ENCODE measurements around the gene SLC12A9.
"Not testable (repeated sequence)": the region's sequence is repeated elsewhere in the genome, so short reads cannot be mapped to it uniquely, and the experiment has no call there.

The SLC12A9 gene

DNA sequence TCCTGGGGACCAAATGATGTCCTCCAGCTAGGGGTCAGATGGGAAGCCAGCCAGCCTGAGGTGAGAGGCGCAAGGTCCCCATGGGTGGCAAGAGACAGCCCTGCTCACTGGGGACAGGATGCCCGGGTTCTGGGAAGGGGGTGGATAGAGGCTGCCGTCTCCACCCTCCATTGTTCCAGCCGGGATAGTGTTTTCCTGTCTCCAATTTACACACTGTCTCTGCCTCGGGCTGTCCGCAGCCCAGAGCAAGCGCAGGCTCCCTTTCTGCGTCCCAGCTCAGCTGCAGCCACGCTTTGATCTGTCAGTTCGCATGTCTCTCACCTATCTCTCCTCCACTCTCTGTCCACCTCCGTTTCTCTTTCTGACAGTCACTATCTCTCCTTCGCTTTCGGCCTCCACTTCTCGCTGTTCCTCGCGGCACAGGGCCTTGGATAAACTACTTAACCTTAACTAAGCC, 27.3 kb upstream of the SLC12A9 start:
- in situ Hi-C loops (cut with MboI; ENCODE audit: low sequenced_read_pairs): no loop called here

- in situ Hi-C loops (cut with MboI; ENCODE audit: low sequenced_read_pairs): no loop called here
Measured at GRCh38 chr7:100825751-100826513, 26.6 kb upstream of the SLC12A9 start.

DNA sequence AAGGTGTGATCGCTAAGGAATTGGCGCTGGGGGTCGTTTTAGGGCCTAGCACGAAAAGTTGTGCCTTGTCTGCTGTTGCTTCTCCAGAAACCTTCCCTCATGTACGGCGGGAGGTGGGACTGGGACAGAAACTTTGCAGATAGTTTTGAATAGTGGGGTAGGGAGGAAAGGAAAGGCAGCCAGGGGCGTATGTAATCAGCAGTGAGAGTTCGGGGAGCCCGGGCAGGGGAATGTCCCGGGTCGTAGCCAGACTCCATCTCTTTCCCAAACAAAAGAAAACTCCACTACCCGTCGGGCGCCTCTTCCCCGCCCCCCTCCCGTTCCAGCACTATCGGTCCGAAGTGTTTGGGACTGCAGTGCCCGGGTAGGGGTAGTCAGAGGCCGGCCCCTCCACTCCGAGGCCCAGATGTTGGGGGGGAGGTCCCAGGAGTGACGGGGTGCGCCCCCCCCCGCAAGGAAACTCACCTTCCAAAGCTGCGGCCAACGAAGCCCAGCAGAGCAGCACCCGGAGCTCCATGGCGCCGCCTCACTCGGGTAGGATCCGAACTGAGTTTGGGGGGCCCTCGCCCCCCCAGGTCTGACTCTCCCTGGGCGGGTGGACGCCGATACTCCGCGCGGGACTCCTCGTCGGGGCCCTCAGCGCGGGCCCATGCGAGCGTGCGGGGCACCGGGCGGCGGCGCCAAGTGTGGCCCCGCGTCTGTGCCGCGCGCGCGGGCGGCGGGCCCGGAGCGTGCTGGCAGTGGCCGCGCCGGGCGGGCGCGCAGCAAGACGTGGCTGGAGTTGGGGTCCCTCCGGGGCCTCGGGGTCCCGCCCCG, 25.8 kb upstream of the SLC12A9 start:
- in situ Hi-C loops (cut with MboI; ENCODE audit: low sequenced_read_pairs): no loop called here

GRCh38 chr7:100827330-100828226, 24.9 kb upstream of the SLC12A9 start, which contains the start of gene EPHB4:
TSS of gene EPHB4 (minus strand) at chr7:100827523. CDS start at chr7:100827030, 493 bp downstream.
- in situ Hi-C loops (cut with MboI; ENCODE audit: low sequenced_read_pairs): no loop called here

GRCh38 chr7:100829150-100829716, 23.3 kb upstream of the SLC12A9 start:
- in situ Hi-C loops (cut with MboI; ENCODE audit: low sequenced_read_pairs): no loop called here

GRCh38 chr7:100830396-100830795, 22.1 kb upstream of the SLC12A9 start:
- in situ Hi-C loops (cut with MboI; ENCODE audit: low sequenced_read_pairs): no loop called here

GRCh38 chr7:100832281-100832633, 20.3 kb upstream of the SLC12A9 start:
- in situ Hi-C loops (cut with MboI; ENCODE audit: low sequenced_read_pairs): no loop called here

DNA sequence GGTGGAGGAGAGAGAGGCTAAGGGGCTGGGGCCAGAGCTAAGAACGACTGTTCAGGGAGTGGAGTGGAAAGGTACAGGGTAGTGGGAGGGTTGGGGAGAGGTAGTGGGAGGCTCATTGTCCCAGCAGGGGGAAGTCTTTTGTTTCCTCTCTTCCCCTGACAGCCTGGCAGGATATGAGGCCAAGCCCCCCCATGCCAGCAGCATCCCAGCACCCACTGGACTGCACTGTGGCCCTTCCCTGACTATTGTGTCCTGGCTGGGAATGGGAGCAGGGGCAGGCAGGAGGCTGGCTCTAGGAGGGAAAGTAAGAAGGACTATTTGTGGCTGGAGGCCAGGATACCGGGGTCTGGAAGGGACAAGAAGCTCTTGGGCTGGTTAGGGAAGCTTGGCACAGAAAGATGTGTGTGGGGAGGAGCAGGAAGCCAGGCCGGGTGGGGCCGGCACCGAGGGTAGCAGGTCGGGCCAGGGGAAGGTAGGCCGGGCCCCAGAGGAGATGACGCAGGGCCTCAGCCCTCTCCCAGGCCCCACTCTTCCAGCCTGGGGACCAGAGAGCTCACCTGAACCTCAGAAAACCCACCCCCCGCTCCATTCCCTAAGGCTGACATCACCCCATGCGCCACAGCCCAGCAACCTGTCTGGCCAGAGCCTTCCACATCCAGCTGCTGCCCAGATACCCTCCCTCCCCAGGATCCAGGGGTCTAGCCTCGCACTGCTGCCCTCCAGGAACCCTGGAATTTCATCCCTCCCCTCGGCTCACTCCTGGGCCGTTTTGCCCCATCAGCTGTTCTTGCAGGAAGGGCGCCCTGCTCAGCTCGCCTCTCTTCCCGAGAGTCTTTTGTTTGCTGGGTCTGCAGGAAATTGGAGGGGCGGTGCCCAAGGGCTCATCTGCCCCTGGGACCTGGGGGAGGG, 16.4 kb upstream of the SLC12A9 start:
- in situ Hi-C loops (cut with MboI; ENCODE audit: low sequenced_read_pairs): no loop called here

- in situ Hi-C loops (cut with MboI; ENCODE audit: low sequenced_read_pairs): no loop called here
Measured at GRCh38 chr7:100836812-100837098, 15.8 kb upstream of the SLC12A9 start.

DNA sequence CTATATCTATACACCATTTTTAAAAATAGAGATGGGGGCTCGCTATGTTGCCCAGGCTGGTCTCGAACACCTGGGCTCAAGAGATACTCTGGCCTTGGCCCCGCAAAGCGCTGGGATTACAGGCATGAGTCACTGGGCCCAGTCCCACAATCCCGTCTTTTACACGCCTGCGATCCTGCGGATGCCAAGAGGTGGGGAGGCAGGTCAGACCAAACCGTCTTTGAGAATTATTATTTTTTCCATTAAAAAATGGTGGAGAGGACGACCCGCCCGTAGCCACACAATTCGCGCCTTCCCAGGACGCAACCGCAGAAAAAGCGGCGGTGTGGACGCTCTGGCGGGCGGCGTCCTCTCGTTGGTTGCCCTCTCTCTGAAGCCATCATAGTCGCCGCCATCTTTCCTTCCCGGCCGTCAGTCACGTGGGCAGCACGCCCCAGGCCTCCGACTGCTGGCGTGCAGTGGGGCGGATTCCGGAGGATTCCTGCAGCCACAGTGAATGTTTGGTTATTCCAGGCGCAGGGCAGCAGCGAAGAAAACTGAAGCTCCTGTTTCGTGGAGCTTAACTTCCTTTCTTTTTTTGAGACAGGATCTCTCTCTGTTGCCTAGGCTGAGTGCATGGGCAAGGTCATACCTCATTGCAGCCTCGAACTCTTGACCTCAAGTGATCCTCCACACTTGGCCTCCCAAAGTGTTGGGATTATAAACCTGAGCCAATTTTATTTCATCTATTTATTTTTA, 15.2 kb upstream of the SLC12A9 start:
- in situ Hi-C loops (cut with MboI; ENCODE audit: low sequenced_read_pairs): no loop called here

DNA sequence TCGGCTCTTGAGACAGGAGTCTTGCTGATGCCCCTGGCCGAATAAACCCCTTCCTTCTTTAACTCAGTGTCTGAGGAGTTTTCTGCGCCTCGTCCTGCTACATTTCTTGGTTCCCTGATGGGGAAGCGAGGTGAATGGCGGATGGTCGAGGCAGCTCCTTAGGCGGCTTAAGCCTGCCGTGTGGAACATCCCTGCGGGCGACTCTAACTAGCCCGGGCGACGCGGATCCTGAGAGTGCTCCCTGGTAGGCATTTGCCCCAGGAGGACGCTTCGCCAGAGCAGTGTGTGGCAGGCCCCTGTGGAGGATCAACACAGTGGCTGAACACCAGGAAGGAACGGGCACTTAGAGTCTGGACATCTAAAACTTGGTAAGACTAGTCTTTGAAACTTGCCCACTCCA, 13.2 kb upstream of the SLC12A9 start:
- in situ Hi-C loops (cut with MboI; ENCODE audit: low sequenced_read_pairs): no loop called here

- in situ Hi-C loops (cut with MboI; ENCODE audit: low sequenced_read_pairs): no loop called here
Measured at GRCh38 chr7:100840470-100841100, 11.9 kb upstream of the SLC12A9 start.

- in situ Hi-C loops (cut with MboI; ENCODE audit: low sequenced_read_pairs): no loop called here
Measured at GRCh38 chr7:100847360-100847759, 5.2 kb upstream of the SLC12A9 start.

DNA sequence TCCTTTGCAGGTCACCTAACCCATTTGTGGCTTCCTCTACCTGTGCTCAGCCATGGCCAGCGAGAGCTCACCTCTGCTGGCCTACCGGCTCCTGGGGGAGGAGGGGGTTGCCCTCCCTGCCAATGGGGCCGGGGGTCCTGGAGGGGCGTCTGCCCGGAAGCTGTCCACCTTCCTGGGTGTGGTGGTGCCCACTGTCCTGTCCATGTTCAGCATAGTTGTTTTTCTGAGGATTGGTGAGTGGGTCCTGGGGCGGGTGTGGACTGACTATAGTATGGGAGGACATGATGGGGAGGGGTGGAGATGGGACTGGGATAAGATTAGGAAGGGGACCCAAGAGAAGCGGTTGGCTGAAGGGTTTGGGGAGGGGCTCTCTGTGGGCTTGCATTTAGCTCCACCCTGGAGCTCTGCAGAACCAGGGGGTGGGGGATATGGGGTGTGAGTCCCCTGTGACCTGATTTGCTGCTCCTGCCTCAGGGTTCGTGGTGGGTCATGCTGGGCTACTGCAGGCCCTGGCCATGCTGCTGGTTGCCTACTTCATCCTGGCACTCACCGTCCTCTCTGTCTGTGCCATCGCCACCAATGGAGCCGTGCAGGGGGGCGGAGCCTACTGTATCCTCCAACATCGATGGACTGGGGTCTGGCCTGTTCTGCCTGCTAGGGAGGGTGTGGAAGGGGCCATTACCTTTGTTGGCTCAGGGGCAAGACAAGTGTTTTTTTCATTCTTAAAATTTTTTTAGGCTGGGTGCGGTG, 1.8 kb downstream of the SLC12A9 start:
- in situ Hi-C loops (cut with MboI; ENCODE audit: low sequenced_read_pairs): no loop called here

DNA sequence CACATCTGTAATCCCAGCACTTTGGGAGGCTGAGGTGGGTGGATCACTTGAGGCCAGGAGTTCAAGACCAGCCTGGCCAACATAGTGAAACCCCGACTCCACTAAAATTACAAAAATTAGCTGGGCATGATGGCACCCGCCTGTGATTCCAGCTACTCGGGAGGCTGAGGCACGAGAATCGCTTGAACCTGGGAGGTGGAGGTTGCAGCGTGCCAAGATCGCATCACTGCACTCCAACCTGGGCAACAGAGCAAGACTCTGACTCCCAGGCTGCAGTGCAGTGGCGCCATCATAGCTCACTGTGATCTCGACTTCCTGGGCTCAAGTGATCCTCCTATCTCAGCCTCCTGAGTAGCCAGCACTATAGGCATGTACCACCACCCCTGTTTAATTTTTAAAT, 2.4 kb downstream of the SLC12A9 start:
- in situ Hi-C loops (cut with MboI; ENCODE audit: low sequenced_read_pairs): not testable (repeated sequence)

- in situ Hi-C loops (cut with MboI; ENCODE audit: low sequenced_read_pairs): no loop called here
Measured at GRCh38 chr7:100855515-100855914, 3.0 kb downstream of the SLC12A9 start.

GRCh38 chr7:100856871-100857282, 4.4 kb downstream of the SLC12A9 start:
- in situ Hi-C loops (cut with MboI; ENCODE audit: low sequenced_read_pairs): no loop called here

DNA sequence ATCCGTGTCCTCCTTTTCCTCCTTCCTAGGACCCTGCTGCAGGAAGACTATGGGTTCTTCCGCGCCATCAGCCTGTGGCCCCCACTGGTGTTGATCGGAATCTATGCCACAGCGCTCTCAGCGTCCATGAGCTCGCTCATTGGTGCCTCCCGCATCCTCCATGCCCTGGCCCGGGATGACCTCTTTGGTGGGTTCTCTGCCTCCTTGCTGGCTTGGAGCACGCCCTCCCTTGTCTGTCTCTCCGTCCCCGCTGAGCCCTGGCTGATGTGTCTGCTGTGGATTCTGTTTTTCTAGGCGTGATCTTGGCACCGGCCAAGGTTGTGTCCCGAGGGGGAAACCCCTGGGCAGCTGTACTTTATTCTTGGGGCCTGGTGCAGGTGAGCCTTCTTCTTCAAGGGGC, 7.3 kb downstream of the SLC12A9 start:
- in situ Hi-C loops (cut with MboI; ENCODE audit: low sequenced_read_pairs): no loop called here
